Duodenal mucosa (tissue), 2 donors: ENCODE results near the gene HPSE2.

ENCODE experiments used
- H3K27ac ChIP-seq: one replicate; pipeline ENCODE4 v1.7.0; 2013; ENCODE audit warnings: low read depth, low read length
- H3K27me3 ChIP-seq, 2 donors: one replicate each; pipeline ENCODE4 v1.7.0; 2013; ENCODE audit warnings: low read length in 2 of 2, control low read depth in 1 of 2; ENCODE audit not compliant: insufficient read depth in 2 of 2, control insufficient read depth in 1 of 2
- H3K36me3 ChIP-seq, 2 donors: one replicate each; pipeline ENCODE4 v1.7.0; 2013; ENCODE audit warnings: low read length in 2 of 2, control low read depth in 1 of 2; ENCODE audit not compliant: insufficient read depth in 2 of 2, control insufficient read depth in 1 of 2
- H3K4me1 ChIP-seq, 2 donors: one replicate each; pipeline ENCODE4 v1.7.0; 2013; ENCODE audit warnings: low read length in 2 of 2, control low read depth in 1 of 2; ENCODE audit not compliant: insufficient read depth in 2 of 2, control insufficient read depth in 1 of 2
- H3K4me3 ChIP-seq, 2 donors: one replicate each; pipeline ENCODE4 v1.7.0; 2013; ENCODE audit warnings: low read length in 2 of 2, low read depth in 1 of 2
- H3K9ac ChIP-seq, 2 donors: one replicate each; pipeline ENCODE4 v1.7.0; 2013; ENCODE audit warnings: low read length in 2 of 2, low read depth in 1 of 2
- H3K9me3 ChIP-seq, 2 donors: one replicate each; pipeline ENCODE4 v1.7.0; 2013; ENCODE audit warnings: low read length in 2 of 2, control low read depth in 1 of 2; ENCODE audit not compliant: control insufficient read depth in 1 of 2

Gene HPSE2

GRCh38 chr10:98929709-98930108, 305.9 kb downstream of the HPSE2 start:
- H3K4me1 ChIP-seq: no peaks in the 10 kb centered on the region
- peaks cover 0 to 3% of the 10 kb centered on the region in 2 donors for H3K9me3 ChIP-seq
- H3K27ac ChIP-seq: no peak overlapping the region
- no peaks in the 10 kb centered on the region for H3K36me3 ChIP-seq
- no peak overlapping the region for H3K4me3 ChIP-seq
- H3K9ac ChIP-seq: no peak overlapping the region
- no peaks in the 10 kb centered on the region for H3K27me3 ChIP-seq

DNA sequence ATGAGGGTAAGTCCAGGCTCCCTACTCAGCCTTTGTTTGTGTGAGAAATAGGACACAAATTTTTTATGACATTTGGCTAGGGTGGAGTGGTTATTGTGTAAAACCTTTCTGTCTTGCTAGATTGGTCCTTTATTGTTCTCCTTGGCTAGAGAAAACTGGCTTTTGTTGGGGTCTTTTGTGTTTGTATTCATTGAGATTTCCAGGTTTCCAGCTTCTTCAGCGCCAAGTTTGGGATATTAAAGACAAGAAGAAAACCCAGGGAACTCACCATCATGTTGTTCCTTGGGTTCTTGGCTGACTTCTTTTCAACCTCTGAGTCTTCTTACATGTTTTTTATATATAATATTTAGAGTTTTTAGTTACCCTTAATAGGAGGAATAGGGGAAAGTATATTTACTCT, 310.0 kb downstream of the HPSE2 start:
- Histone ChIP-seq H3K27ac (no peak overlapping the region), H3K4me3 (no peak overlapping the region), H3K9ac (no peak overlapping the region), H3K9me3 (no peaks in the 10 kb centered on the region), H3K4me1 (no peaks in the 10 kb centered on the region), H3K27me3 (no peaks in the 10 kb centered on the region), H3K36me3 (no peaks in the 10 kb centered on the region)

GRCh38 chr10:98924526-98924925, 311.1 kb downstream of the HPSE2 start:
- Histone ChIP-seq H3K27ac (no peak overlapping the region), H3K9me3 (no peaks in the 10 kb centered on the region), H3K9ac (no peak overlapping the region), H3K27me3 (no peaks in the 10 kb centered on the region), H3K4me1 (no peaks in the 10 kb centered on the region), H3K36me3 (no peaks in the 10 kb centered on the region), H3K4me3 (no peak overlapping the region)

GRCh38 chr10:98921316-98921715, 314.3 kb downstream of the HPSE2 start:
- no peak overlapping the region for H3K9ac ChIP-seq

DNA sequence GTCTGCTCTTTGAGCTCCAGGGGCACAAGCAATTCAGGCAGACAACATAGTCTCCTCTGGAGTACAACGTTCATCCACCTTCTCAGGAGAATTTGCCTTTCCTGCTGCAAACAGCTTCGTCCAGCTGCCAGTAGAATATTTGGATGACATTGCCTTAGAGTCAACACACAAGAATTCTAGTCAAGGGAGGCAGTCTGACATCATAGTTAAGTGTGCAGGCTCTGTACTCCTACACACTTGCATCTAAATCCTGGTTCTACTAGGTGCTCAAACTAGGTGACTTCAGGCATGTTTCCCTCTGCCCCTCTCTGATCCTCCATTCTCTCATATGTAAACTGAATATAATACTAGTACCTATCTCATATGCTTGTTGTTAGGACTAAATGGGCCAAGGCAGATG, 314.8 kb downstream of the HPSE2 start:
- H3K9ac ChIP-seq: no peak overlapping the region
- no peaks in the 10 kb centered on the region for H3K27me3 ChIP-seq
- H3K4me1 ChIP-seq: no peaks in the 10 kb centered on the region
- H3K36me3 ChIP-seq: no peaks in the 10 kb centered on the region
- no peak overlapping the region for H3K27ac ChIP-seq
- H3K4me3 ChIP-seq: no peak overlapping the region
- H3K9me3 ChIP-seq: no peaks in the 10 kb centered on the region

More at GRCh38 chr10:98921316-98921715, 314.3 kb downstream of the HPSE2 start:
- Histone ChIP-seq H3K27me3 (no peaks in the 10 kb centered on the region), H3K4me1 (no peaks in the 10 kb centered on the region), H3K36me3 (no peaks in the 10 kb centered on the region), H3K9me3 (no peaks in the 10 kb centered on the region), H3K27ac (no peak overlapping the region), H3K4me3 (no peak overlapping the region)

- H3K27ac ChIP-seq: no peak overlapping the region
These were observed 315.3 kb downstream of the HPSE2 start for GRCh38 chr10:98920360-98920759.

DNA sequence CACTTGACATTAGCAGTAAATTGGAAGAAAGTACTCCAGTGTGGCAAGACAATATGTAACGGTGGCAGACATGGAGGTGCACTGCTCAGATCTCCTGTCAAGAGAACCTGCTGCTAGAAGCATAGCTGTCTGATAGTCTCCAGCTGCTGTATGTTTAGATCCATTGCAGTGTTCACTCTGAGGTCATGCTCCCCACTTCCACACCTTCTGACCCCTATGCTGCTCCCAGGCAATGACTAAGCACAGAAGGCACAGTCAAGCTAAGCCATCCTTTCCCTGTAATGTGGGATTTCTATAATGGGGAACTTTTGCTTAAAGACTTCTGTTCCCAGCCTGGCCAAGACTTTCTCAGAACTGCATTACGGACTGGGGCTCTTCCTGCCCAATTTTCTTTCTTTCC, 315.8 kb downstream of the HPSE2 start:
- Histone ChIP-seq H3K9ac (no peak overlapping the region), H3K36me3 (no peaks in the 10 kb centered on the region), H3K4me1 (no peaks in the 10 kb centered on the region), H3K27me3 (no peaks in the 10 kb centered on the region), H3K4me3 (no peak overlapping the region), H3K9me3 (no peaks in the 10 kb centered on the region), H3K27ac (no peak overlapping the region)

More at GRCh38 chr10:98920360-98920759, 315.3 kb downstream of the HPSE2 start:
- Histone ChIP-seq H3K9me3 (no peaks in the 10 kb centered on the region), H3K4me1 (no peaks in the 10 kb centered on the region), H3K36me3 (no peaks in the 10 kb centered on the region), H3K27me3 (no peaks in the 10 kb centered on the region), H3K4me3 (no peak overlapping the region), H3K9ac (no peak overlapping the region)

- H3K27ac ChIP-seq: no peak overlapping the region
- H3K4me3 ChIP-seq: no peak overlapping the region
These were observed 317.8 kb downstream of the HPSE2 start for GRCh38 chr10:98917828-98918227.

GRCh38 chr10:98916526-98917125, 319.0 kb downstream of the HPSE2 start:
- no peaks in the 10 kb centered on the region for H3K36me3 ChIP-seq
- no peak overlapping the region for H3K4me3 ChIP-seq
- H3K9ac ChIP-seq: no peak overlapping the region
- H3K9me3 ChIP-seq: no peaks in the 10 kb centered on the region
- no peak overlapping the region for H3K27ac ChIP-seq
- no peaks in the 10 kb centered on the region for H3K4me1 ChIP-seq
- H3K27me3 ChIP-seq: no peaks in the 10 kb centered on the region

More at GRCh38 chr10:98917828-98918227, 317.8 kb downstream of the HPSE2 start:
- H3K27me3 ChIP-seq: no peaks in the 10 kb centered on the region
- H3K4me1 ChIP-seq: no peaks in the 10 kb centered on the region
- H3K36me3 ChIP-seq: no peaks in the 10 kb centered on the region
- H3K9ac ChIP-seq: no peak overlapping the region
- H3K9me3 ChIP-seq: no peaks in the 10 kb centered on the region

DNA sequence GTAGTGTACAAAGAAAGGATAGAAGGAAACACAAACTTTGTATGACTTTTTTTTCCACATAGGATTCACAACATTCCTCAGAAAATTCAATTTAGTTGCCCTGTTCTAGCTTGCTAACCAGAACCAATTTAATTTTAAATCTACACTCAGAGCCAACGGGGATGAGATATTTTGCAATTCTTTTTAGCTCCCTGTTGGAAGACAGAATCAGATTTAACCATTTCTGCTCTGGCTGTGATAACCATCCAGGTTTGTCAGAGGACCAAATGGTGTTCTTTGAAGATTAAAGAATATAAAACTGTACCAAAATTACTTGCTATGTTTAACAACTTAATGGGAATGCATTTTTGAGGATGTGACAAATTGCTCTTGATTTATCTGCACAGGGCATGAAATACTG, 319.7 kb downstream of the HPSE2 start:
- Histone ChIP-seq H3K9me3 (no peaks in the 10 kb centered on the region), H3K4me3 (no peak overlapping the region), H3K9ac (no peak overlapping the region), H3K27me3 (no peaks in the 10 kb centered on the region), H3K36me3 (no peaks in the 10 kb centered on the region), H3K27ac (no peak overlapping the region), H3K4me1 (no peaks in the 10 kb centered on the region)

DNA sequence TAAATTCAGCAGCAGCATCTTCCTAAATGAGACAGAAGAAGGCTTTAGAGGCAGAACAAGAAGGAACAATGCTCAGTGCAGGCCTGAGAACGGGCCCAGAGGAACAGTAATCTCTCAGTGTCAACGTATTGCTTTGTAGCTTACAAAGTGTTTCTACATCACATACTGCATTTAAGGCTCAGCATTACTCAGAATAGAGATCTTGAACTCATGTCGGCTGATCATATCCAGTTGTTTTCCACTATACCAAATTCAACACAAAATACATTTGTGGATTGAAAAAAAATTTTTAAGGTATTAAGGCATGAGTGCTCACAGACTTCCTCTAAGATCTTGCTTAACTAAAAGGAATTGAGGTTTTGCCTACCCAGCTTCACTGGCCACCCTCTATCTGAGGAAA, 325.1 kb downstream of the HPSE2 start:
- no peak overlapping the region for H3K9ac ChIP-seq
- no peak overlapping the region for H3K4me3 ChIP-seq
- H3K4me1 ChIP-seq: no peaks in the 10 kb centered on the region
- H3K27me3 ChIP-seq: no peaks in the 10 kb centered on the region
- H3K9me3 ChIP-seq: no peaks in the 10 kb centered on the region
- H3K27ac ChIP-seq: no peak overlapping the region
- H3K36me3 ChIP-seq: no peaks in the 10 kb centered on the region
